SIG-M5 treated with dmso at 0.1 percent for 504 hours (cell line): Measurements from ENCODE around the gene NAP1L1.

ENCODE experiments used
- DNase-seq: peaks from one replicate; lab custom pipeline; 2025; ENCODE audit not compliant: unreplicated experiment; lab: John Stamatoyannopoulos, UW

The NAP1L1 gene

DNA sequence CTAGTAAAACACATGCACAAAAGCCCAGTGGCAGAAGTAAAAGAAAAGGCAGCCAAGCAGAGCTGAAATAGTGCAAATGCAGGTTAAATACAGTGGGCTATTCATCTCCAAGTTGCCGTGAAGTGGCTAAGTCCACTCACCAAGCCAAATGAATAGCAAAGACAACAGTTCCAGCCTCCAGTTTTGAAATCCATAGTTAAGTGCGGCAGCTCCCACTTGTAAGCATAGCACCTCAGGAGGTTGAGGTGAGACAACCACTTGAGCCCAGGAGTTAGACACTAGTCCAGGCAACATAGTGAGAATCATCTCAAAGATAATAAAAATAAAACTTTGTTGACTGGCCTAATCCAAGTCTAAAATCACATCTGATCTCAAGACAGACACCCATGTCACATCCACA, 43.1 kb downstream of the NAP1L1 start:
- DNase-seq = no peak

GRCh38 chr12:76040461-76040860, 44.0 kb downstream of the NAP1L1 start:
- no peak for DNase-seq

GRCh38 chr12:76038176-76038575, 46.3 kb downstream of the NAP1L1 start:
- DNase-seq = no peak

GRCh38 chr12:76037130-76038103, 47.1 kb downstream of the NAP1L1 start:
- peak; percentile 88 for DNase-seq

GRCh38 chr12:76035045-76035444, 49.4 kb downstream of the NAP1L1 start:
- no peak for DNase-seq

DNA sequence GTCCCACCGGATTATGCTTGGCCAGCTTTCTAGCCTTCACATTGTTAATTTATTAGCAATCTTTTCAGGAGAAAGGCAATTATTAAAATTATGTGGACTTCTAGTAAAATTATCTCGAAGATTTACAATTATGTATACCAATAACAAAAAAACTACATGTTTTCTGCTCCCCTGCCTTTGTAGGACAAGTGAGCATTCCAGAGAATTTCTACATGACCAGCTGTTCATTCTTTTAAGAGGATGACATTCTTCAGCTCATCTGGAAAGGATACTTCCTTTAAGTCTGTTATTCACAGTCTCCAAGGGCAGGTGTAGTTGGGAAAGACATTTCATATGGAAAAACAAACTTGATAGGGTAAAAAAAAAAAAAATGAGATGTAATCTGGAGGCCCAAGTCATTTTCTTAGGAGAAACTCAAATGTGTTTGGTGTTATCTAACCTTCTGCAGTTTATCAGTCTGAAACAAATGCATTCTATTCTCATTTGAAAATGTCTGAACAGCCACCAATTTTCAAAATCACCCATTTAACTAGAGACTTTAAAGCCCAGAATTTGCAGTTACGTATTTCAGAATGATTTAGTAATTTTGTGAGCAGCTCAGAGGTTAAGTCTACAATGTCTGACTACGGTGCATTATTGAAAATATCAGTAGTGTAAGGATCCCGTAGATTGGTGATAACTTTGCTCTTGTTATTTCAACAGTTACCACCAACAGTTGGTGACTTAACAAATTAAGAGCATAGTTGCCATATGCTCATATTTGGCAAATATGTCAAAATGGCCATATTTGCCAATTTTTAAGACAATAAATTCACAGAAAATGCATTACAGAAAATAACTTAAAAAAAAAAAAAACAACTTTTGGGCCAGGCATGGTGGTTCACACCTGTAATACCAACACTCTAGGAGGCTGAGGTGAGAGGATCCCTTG, 51.1 kb downstream of the NAP1L1 start:
- no peak for DNase-seq

- DNase-seq = peak; percentile 68
These were observed 52.2 kb downstream of the NAP1L1 start for GRCh38 chr12:76032043-76032981.

DNA sequence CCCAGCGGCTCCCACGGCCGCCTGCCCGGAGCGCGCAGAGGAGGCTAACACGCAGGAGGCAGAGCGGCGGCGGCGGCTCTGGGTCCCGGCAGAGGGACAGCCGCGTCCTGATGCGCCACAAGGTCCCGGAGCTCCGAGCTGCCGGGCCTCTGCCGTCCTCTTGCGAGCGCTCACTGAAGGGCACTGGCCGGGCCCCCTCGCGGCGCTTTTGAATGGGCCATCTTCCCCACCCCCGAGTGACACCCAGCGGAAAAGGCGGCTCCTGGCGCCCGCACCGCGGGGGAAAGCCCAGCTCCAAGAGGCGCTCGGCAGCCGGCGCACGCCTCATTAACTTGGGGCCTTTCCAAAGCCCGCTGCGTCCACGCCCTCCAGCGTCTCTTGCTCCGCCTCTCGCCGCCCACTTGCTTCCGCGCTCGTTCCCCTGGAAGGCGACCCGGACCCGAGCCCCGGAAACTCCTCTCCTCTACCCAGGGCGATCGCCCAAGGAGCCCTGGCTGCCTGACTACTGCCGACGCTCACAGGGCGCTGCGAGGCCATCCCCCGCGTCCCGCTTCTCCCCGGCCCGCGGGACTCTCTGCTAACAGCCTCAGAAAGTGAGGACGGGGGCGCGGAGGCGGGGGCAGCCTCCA, 53.0 kb downstream of the NAP1L1 start, which contains the start of gene PHLDA1:
PHLDA1 (minus strand) TSS at position 363 of the 629 bp plus-strand sequence.
- DNase-seq = peak; percentile 89

DNA sequence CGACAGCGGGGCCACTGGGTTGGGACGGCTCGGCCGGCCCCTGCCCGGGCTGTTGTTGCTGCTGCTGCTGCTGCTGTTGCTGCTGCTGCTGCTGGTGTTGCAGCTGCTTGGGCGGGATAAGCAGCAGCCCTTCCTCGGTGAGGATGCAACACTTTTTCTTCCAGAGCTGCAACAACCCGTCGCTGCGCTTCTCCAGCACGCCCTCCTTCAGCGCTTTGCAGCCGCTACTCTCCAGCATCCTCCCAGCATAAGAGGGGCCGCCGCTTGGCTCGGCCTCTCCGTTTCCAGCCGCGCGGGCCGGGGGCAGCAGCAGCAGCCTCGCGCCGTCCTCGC, 53.4 kb downstream of the NAP1L1 start:
- peak; percentile 64 for DNase-seq

GRCh38 chr12:76030341-76031080, 54.0 kb downstream of the NAP1L1 start:
- DNase-seq = peak; percentile 37

- DNase-seq = no peak
These were observed 54.5 kb downstream of the NAP1L1 start for GRCh38 chr12:76029982-76030340.

GRCh38 chr12:76028571-76029277, 55.8 kb downstream of the NAP1L1 start:
- DNase-seq = no peak

GRCh38 chr12:76026643-76027063, 57.8 kb downstream of the NAP1L1 start:
- DNase-seq = no peak

DNA sequence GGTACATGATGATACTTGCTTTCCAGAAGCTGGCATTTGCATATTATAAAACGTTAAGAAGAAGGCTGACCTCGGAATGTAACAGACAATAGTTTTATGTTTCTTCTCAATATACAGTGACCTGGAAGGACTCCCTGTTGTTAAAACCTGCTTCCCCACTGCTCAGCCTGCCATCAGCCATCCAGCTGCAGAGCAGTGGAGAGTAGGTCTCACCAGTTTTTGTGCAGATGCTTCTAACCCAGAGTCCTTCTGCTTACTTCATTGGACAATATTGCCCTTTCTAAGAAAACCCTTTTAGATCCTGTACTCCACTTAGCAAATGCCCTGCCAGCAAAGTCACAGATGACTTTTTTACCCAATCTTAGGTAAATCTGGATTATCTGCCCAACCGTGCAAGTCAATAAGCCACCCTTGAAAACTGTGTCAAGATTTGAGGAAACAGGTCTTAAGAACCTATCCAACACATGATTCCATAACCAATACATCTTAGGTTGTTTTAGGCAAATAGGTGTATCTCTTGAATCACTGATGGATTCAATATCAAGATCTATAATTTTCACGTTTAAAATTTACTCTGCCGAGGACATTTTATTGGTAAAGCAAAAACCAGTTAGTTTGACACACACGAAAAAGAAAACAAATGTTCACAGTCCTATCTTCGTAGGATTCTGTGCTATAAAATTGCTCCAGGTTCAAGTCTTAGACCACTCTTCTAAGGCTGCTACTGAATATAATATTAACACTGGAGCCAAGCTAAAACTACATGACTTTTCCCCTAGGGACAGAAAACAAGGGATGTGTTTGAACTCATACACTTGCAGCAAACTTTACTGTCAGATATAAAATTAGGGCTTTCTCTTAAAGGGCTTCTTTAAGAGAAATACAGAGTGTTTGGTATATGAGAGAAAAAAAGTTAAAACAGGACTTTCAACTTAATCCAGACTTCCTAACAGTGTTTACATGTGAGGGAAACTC, 58.6 kb downstream of the NAP1L1 start:
- no peak for DNase-seq

DNA sequence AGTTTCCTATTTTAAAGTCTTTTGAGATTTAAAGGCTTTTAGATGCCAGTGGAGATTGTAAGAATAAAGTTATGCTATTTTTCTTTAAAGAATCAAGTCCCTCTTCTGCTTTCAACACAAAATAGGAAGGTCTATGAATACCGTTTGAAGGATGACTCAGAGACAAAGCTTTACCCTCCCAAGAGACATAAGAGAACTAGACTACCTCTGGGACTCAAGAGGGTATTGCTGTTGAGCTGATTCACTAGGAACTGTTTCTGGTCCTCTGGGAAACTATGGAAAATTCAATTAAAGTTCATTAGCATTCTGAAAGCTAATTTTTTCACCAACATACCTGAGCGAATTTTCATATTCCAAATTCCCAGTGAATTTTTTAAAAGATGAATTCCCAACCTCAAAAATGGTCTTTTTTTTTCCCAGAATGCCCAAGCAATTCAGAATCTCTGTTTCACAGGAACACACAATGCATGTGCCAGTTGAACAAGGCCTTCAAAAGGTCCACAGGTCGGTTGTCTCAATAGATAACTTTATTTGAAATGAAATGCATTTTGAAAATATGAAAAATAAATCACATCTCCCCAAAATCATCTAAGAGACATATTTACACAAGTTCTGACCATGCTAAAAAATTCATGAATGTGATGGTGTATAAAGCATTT, 59.4 kb downstream of the NAP1L1 start:
- DNase-seq = peak; percentile 43

- DNase-seq = no peak
These were observed 60.2 kb downstream of the NAP1L1 start for GRCh38 chr12:76024102-76024781.
